ENCODE results near the gene BRICD5.
"Not testable (repeated sequence)": the region's sequence is repeated elsewhere in the genome, so short reads cannot be mapped to it uniquely, and the experiment has no call there.

Gene BRICD5

DNA sequence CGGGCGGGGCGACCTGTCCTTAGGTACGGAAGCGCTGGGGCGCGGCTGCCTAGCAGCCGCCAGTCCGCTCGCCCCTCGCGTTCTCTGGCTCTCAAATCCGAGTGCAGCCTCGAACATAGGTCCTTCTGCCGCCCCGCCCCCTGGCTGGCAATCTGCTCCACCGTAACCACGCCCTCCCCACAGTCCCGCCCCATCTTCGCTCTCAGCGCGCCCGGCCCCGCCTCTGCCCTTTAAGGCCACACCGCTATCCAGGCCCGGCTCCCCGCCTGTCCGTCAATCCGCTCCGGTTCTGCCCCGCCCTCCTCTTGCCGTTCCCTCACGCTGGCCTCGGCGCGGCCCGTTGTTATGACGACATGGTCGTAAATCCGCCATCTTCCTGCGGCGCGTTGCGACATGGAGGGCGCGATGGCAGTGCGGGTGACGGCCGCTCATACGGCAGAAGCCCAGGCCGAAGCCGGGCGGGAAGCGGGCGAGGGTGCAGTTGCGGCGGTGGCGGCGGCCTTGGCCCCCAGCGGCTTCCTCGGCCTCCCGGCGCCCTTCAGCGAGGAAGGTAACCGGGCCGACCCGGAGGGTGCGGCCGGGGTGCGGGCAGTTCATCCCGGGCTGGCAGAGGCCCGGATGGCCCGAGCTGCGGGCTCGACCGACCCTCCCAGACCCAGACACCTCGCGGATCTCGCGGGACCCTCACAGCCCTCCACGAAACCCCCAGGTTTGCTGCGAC lies 12.7 kb upstream of the BRICD5 start, which contains the start of gene E4F1:
Gene E4F1 (plus strand): TSS at position 371 of the 721 bp plus-strand sequence. CDS start 23 bp downstream, at position 394.
- in situ Hi-C loops (cut with HindIII; ENCODE audit: low sequenced_read_pairs), result no loop called here

DNA sequence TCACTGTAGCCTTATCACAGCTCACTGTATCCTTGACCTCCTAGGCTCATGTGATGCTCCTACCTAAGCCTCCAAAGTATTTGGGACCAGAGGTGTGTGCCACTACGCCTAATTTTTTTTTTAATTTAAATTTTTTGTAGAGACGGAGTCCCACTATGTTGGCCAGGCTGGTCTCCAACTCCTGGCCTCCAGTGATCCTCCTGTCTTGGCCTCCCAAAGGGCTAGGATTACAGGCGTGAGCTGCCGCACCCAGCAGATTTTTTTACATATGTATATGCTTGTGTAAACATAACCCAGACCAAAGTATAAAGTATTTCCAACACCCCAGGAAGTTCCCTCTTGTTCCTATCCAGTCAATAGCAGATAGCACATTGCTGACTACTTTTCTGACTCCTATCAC lies 5.7 kb upstream of the BRICD5 start:
- in situ Hi-C loops (cut with HindIII; ENCODE audit: low sequenced_read_pairs), result no loop called here

- in situ Hi-C loops (cut with HindIII; ENCODE audit: low sequenced_read_pairs), result no loop called here
Observed at GRCh38 chr16:2214719-2214968, 4.0 kb upstream of the BRICD5 start, which contains the start of gene PGP. Gene PGP, minus strand, starts transcription at chr16:2214840. Its CDS starts 63 bp downstream, at chr16:2214777.

GRCh38 chr16:2213817-2214718 lies 3.4 kb upstream of the BRICD5 start:
- in situ Hi-C loops (cut with HindIII; ENCODE audit: low sequenced_read_pairs), result no loop called here

DNA sequence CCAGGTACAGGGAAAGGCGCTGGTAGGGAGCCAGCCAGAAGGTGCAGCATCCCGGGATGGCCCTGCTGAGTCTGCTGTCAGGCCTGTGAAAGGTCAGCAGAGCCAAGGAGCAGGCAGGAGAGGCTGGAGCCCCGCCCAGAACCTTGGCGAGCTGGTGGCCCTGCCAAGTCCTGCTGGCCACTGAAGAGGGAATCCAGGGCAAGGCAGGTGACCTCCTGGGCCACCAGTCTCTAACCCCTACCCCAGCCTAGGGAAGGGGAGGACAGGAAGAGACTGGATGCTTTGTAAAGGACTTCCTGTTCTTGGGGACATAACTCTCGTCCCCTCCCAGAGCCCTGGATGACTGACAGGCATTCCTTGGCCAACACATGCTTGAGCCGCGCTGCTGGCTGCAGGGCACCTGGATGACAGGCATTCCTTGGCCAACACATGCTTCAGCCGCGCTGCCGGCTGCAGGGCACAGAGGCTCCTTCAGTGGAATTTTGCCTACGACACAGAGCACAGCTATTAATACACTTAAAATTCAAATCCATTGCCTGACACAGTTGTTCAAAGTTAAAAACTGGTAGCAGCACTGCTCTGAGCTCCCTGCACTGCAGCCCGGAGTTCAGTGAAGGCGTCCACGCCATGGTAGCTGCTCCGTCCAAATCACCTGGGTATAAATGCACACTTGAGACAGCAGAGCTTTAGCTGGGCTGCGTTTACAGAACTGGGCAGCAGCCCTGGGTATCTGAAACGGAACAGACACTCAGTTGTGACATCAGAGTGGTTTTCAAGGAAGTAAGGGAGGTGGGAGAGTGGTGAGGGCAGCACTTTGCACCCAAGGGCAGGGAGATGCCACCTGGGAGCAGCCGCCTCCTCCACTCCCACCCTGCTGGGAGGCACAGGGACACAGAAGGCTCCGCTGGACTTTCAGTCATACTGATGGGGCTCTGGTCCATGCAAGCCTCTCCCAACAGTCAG lies 2.0 kb upstream of the BRICD5 start:
- in situ Hi-C loops (cut with HindIII; ENCODE audit: low sequenced_read_pairs), result no loop called here

- in situ Hi-C loops (cut with HindIII; ENCODE audit: low sequenced_read_pairs), result no loop called here
Observed at GRCh38 chr16:2211923-2212347, 1.3 kb upstream of the BRICD5 start.

GRCh38 chr16:2210009-2210332 lies 692 bp downstream of the BRICD5 start:
- in situ Hi-C loops (cut with HindIII; ENCODE audit: low sequenced_read_pairs), result no loop called here

DNA sequence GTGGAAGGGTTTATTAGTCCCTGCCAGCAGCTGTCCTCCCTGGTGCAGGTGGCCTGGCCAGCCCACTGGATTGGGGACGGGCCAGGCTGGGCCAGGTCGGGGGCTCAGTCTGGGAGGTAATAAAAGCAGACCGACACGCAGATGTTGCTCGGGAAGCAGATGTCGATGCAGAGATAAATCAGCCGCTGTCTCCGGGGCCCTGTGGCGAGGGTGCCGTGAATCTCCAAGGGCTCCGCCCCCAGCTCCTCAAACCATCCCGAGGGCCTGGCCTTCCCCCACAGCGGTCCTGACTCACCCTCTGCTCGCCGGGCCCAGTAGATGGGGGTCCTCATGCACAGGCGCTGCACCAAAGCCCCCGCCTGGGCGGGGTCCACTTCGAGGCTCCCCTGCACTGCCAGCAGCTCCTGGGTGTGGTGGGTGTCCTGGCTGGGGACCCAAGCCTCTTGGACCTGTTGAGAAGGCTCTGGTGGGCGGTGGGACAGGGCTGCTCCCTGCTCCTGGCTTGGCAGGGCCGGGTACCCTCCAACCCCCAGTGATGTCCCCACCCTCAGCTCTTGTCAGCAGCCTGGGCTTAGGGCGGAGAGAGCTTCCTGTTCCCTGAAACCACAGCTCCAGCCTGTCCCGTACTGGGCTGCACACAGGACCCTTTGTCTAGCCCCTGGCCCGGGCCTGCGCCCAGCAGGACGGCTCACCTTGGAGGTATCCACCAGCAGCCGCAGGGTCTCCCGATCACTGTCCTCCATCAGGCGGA lies 1.2 kb downstream of the BRICD5 start:
- in situ Hi-C loops (cut with HindIII; ENCODE audit: low sequenced_read_pairs), result no loop called here

GRCh38 chr16:2208772-2209171 lies 1.9 kb downstream of the BRICD5 start:
- in situ Hi-C loops (cut with HindIII; ENCODE audit: low sequenced_read_pairs), result no loop called here

- in situ Hi-C loops (cut with HindIII; ENCODE audit: low sequenced_read_pairs), result no loop called here
Observed at GRCh38 chr16:2208308-2208707, 2.4 kb downstream of the BRICD5 start.

- in situ Hi-C loops (cut with HindIII; ENCODE audit: low sequenced_read_pairs), result no loop called here
Observed at GRCh38 chr16:2207872-2208271, 2.8 kb downstream of the BRICD5 start.

GRCh38 chr16:2206780-2207433 lies 3.8 kb downstream of the BRICD5 start:
- in situ Hi-C loops (cut with HindIII; ENCODE audit: low sequenced_read_pairs), result no loop called here

DNA sequence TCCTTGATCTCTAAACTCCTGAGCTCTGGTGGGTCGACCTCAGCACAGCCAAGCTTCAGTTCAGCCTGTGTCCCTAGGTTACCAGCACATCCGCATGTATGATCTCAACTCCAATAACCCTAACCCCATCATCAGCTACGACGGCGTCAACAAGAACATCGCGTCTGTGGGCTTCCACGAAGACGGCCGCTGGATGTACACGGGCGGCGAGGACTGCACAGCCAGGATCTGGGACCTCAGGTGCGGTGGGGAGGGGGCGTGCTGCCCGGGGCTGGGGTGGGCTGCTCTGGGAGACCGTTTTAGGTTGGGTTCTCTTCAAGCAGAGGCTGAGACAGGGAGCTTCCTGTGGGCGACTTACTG lies 4.3 kb downstream of the BRICD5 start:
- in situ Hi-C loops (cut with HindIII; ENCODE audit: low sequenced_read_pairs), result no loop called here

- in situ Hi-C loops (cut with HindIII; ENCODE audit: low sequenced_read_pairs), result no loop called here
Observed at GRCh38 chr16:2205967-2206313, 4.7 kb downstream of the BRICD5 start.

GRCh38 chr16:2205104-2205966 lies 5.3 kb downstream of the BRICD5 start, which contains the start of gene MLST8:
Gene MLST8, plus strand, starts transcription at chr16:2205454. Its CDS starts 632 bp downstream, at chr16:2206086.
- in situ Hi-C loops (cut with HindIII; ENCODE audit: low sequenced_read_pairs), result no loop called here

DNA sequence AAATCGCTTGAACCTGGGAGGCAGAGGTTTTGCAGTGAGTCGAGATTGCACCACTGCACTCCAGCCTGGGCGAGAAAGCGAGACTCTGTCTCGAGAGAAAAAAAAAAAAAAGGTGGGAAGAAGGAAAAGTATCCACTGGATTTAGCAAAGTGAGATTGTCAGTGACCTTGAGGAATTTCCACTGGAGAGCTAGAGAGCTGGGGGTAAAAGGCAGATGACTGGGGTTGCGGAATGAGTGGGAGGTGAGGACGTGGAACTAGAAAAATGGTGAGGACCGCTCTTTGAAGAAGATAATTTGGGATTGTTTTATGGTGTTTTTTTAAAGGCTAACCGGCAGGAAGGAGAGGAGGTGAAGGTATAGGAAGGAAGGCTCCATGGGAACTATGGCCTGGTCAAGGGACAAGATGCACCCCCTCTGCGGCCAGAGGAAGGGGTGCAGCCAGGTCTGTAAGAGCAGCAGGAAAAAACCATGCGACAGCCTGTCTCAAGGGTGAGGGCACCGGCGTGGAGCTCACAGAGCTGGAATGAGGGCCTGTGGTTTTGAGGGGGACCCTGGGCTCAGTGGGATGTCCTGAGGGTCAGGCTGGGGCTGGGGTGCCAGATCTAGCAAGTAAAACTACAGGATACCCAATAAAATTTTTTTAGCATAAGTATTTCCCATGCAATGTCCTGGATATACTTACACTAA lies 6.1 kb downstream of the BRICD5 start:
- in situ Hi-C loops (cut with HindIII; ENCODE audit: low sequenced_read_pairs), result no loop called here

DNA sequence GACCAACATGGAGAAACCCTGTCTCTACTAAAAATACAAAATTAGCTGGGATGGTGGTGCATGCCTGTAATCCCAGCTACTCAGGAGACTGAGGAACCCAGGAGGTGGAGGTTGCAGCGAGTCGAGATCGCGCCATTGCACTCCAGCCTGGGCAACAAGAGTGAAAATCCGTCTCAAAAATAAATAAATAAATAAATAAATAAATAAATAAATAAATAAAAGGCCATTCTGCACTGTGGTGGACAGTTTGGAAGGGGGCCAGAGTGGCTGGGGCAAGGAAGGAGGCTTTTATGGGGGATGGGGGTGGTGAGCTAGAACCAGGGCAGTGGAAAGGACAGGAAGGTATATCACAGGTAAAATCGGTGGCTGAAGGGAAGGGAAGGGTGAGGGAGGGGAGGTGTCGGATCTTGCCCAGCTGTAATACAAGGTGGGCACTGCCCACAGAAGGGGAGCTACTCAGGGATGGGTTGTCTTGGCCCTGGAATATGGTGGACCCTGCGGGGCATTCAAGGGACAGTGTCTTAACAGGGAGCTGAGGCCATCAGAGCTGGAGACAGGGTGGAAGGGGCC lies 7.5 kb downstream of the BRICD5 start:
- in situ Hi-C loops (cut with HindIII; ENCODE audit: low sequenced_read_pairs), result not testable (repeated sequence)

GRCh38 chr16:2200313-2200712 lies 10.3 kb downstream of the BRICD5 start:
- in situ Hi-C loops (cut with HindIII; ENCODE audit: low sequenced_read_pairs), result no loop called here

Data from DLD1 (cell line).